ENCODE measurements around the gene RGS19. TPM values are rescaled to one million over a fixed set of nuclear protein-coding genes. Genes with fewer than 3 reads are reported as not detected.

RGS19 gene
- total RNA-seq, 6 experiments from 2014 or later, result 2.6 to 10.9 (median 5.7) TPM

DNA sequence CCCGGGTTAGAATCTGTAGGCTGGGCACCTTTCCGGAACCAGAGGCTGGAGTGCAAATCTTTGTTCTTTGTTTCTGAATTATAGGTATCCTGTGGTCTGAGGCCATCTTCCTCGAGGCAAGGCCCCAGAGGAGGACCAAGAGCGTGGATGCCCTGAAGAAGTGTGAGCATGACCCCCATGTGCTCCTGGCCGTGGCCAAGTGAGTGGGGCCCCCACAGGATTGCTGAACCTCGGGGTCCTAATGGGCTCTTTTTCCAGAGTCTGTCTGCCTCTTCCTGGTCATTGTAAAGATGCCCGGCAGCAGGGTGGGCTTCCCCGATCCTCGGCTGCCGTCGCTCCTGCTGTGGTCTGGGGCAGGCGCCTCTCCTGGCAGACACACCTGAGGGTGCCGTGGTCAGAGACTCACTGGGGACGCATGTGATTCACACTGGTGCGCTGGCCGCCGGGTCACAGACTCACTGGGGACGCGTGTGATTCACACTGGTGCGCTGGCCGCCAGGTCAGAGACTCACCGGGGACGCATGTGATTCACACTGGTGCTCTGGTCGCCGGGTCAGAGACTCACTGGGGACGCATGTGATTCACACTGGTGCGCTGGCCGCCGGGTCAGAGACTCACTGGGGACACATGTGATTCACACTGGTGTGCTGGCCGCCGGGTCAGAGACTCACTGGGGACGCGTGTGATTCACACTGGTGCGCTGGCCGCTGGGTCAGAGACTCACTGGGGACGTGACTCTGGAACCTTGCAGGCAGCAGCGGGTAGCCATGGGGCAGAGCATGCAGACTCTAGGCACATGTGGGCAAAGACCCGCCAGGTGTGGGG is 49.8 kb downstream of the RGS19 start:
- Histone ChIP-seq H3K27me3 (no peaks in the 10 kb centered on the region), H3K4me3 (no peak overlapping the region), H3K4me1 (peaks cover 0 to 11% (median 5%) of the 10 kb centered on the region in 4 donors), H3K36me3 (peaks cover 0 to 78% (median 37%) of the 10 kb centered on the region in 4 donors), H3K27ac (no peak overlapping the region), H3K9me3 (no peaks in the 10 kb centered on the region)
- intact Hi-C loops (cut with DNase I), result no loop called here
- ATAC-seq (no peak), DNase-seq (no peak)
- WGBS (ENCODE audit: insufficient coverage, low coverage, low lambda C conversion rate, missing lambda C conversion rate), result 86% methylated on average over 3 of the region's 38 CpGs
- TF ChIP-seq POLR2A (IDR thresholded peaks at IDR 0.05), result no peak
- TF ChIP-seq, protein P1, sequence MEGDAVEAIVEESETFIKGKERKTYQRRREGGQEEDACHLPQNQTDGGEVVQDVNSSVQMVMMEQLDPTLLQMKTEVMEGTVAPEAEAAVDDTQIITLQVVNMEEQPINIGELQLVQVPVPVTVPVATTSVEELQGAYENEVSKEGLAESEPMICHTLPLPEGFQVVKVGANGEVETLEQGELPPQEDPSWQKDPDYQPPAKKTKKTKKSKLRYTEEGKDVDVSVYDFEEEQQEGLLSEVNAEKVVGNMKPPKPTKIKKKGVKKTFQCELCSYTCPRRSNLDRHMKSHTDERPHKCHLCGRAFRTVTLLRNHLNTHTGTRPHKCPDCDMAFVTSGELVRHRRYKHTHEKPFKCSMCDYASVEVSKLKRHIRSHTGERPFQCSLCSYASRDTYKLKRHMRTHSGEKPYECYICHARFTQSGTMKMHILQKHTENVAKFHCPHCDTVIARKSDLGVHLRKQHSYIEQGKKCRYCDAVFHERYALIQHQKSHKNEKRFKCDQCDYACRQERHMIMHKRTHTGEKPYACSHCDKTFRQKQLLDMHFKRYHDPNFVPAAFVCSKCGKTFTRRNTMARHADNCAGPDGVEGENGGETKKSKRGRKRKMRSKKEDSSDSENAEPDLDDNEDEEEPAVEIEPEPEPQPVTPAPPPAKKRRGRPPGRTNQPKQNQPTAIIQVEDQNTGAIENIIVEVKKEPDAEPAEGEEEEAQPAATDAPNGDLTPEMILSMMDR (IDR thresholded peaks at IDR 0.05), result no peak

DNA sequence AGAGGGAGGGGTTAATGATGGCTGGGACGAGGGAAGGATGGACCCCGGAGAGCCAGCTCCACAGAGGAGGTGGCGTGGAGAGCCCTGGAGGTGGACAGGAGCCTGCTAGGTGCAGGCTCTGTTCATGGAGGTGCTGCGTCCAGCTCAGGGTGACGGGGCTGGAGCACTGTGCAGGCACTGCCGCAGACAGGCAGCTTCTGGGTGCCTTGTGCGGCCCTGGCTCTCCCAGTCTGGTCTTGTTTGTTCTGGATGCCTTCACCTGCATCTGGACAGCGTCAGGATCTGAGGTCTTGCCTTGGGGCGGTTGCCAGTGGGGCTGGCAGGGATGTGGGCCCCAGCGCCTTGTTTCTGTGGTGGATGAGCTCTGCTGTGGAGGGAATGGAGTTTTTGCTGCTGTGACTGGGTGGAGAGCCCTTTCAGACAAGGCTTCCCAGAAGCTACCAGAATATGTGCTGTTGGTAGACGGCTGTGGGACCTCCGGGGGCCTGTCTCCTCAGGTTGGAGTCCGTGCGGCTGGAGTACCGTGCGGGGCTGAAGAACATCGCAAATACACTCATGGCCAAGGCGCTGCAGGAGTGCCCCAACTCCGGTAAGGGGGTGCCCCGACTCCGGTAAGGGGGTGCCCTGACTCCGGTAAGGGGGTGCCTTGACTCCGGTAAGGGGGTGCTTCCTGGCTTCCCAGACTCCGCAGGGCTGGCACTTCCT is 51.2 kb downstream of the RGS19 start:
- Histone ChIP-seq H3K9me3 (no peaks in the 10 kb centered on the region), H3K4me1 (peaks cover 0 to 23% (median 11%) of the 10 kb centered on the region in 4 donors), H3K36me3 (peaks cover 0 to 82% (median 37%) of the 10 kb centered on the region in 4 donors), H3K27me3 (no peaks in the 10 kb centered on the region), H3K27ac (no peak overlapping the region), H3K4me3 (no peak overlapping the region)
- no peak for ATAC-seq
- intact Hi-C loops (cut with DNase I), result no loop called here
- DNase-seq, result no peak
- TF ChIP-seq, protein P1 (IDR thresholded peaks at IDR 0.05), result no peak
- no peak for TF ChIP-seq POLR2A (IDR thresholded peaks at IDR 0.05)
- WGBS (ENCODE audit: insufficient coverage, low coverage, low lambda C conversion rate, missing lambda C conversion rate), result 94% methylated on average over 9 of the region's 24 CpGs

DNA sequence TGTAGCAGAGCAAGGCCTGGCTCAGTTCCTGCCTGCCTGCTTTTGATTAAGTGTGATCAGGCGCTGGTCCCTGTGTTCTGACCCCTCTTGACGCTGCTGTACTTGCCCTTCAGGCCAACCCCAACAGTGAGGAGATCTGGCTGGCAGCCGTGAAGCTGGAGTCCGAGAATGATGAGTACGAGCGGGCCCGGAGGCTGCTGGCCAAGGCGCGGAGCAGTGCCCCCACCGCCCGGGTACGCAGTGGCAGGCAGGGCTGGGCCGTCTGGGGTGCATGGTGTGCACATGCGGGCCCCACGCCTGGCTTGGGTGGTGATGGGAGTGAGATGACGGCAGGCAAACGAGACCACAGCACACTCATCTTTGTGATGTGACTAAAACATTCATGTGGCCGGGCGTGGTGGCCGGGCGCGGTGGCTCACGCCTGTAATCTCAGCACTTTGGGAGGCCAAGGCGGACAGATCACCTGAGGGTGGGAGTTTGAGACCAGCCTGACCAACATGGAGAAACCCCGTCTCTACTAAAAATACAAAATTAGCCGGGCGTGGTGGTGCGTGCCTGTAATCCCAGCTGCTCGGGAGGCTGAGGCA is 53.4 kb downstream of the RGS19 start:
- Histone ChIP-seq H3K9me3 (no peaks in the 10 kb centered on the region), H3K27me3 (no peaks in the 10 kb centered on the region), H3K36me3 (peaks cover 0 to 72% (median 36%) of the 10 kb centered on the region in 4 donors), H3K4me3 (no peak overlapping the region), H3K4me1 (peaks cover 0 to 28% (median 13%) of the 10 kb centered on the region in 4 donors), H3K27ac (no peak overlapping the region)
- WGBS (ENCODE audit: insufficient coverage, low coverage, low lambda C conversion rate, missing lambda C conversion rate), result 98% methylated on average over 9 of the region's 29 CpGs
- intact Hi-C loops (cut with DNase I), result no loop called here
- no peak for DNase-seq
- TF ChIP-seq, protein P1 (IDR thresholded peaks at IDR 0.05), result no peak
- no peak for TF ChIP-seq POLR2A (IDR thresholded peaks at IDR 0.05)
- no peak for ATAC-seq

DNA sequence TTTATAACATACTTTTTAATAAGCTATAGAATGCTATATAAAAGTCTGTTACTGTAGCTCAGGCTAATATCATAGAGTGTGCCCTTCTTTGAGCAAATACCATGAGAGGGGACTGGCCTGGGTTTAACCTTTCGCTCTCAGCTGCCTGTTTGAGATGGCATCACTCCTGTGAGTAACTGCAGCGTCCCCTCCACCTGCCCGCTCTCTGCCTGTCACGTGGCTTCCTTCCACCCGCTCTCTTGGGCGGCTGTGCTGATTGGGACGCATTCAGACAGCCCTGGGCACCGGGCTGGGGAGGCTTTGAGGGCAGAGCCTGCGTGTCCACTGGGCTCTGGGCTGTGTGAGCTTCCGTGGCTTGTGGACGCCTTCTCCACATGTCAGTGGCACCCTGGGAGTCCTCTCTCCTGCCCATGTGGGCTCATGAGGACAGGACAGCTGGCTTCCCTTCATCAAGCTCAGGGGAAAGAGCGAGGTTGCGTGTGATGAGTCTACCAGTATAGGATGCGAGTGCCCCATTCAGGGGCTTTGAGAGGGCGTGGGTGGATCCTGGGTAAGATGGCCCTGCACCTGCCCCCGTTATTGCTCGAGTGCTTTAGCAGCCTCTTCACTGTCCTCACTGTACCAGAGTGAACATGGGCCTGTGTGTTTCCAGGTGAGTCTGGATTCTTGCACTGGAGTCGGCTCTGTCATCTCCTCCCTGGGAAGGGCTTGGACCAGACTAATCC is 54.1 kb downstream of the RGS19 start:
- 57% methylated on average over 9 of the region's 18 CpGs for WGBS (ENCODE audit: insufficient coverage, low coverage, low lambda C conversion rate, missing lambda C conversion rate)
- DNase-seq (peak; percentile 82 to 91 (median 86)), ATAC-seq (peak; percentile 71 to 86 (median 84))
- H3K36me3 ChIP-seq, result peaks cover 0 to 66% (median 33%) of the 10 kb centered on the region in 4 donors
- no peak overlapping the region for H3K4me3 ChIP-seq
- peaks cover 0 to 28% (median 13%) of the 10 kb centered on the region in 4 donors for H3K4me1 ChIP-seq
- H3K27ac ChIP-seq, result peak overlapping the region in 1 of 3 donors; percentile 59
- H3K27me3 ChIP-seq, result no peaks in the 10 kb centered on the region
- peak; percentile 36 for TF ChIP-seq POLR2A (IDR thresholded peaks at IDR 0.05)
- TF ChIP-seq, protein P1 (IDR thresholded peaks at IDR 0.05), result no peak
- intact Hi-C loops (cut with DNase I), result no loop called here
- no peaks in the 10 kb centered on the region for H3K9me3 ChIP-seq
